Left lung (tissue), 10 donors: Measurements from ENCODE around the gene GNA12. TPM values are rescaled to one million over a fixed set of nuclear protein-coding genes. Genes with fewer than 3 reads are reported as not detected.
"Not testable (repeated sequence)": the region's sequence is repeated elsewhere in the genome, so short reads cannot be mapped to it uniquely, and the experiment has no call there.

Source experiments
- ATAC-seq: fragments of 200-7000 bp; cut with Tn5 transposase; one replicate; pipeline ENCODE4 v1.9.1; 2020; ENCODE audit warnings: moderate library complexity
- DNase-seq, 4 donors: peaks; one replicate each; pipeline ENCODE4 v3.0.0-alpha.2; 2013 to 2020
- H3K27ac ChIP-seq, 2 donors: fragments of 200-600 bp; sonication (generic) in 1 of 2; one replicate each; pipeline versions ENCODE4 v1.5.0 to v1.8.0; 2020 to 2021
- H3K27me3 ChIP-seq, 2 donors: fragments of 200-600 bp; sonication (generic) in 1 of 2; one replicate each; pipeline versions ENCODE4 v1.5.0 to v1.8.0; 2020 to 2021
- H3K36me3 ChIP-seq, 2 donors: fragments of 200-600 bp; sonication (generic) in 1 of 2; one replicate each; pipeline versions ENCODE4 v1.5.0 to v1.8.0; 2020 to 2021
- H3K4me1 ChIP-seq, 2 donors: fragments of 200-600 bp; one replicate each; pipeline ENCODE4 v1.8.0; 2021
- H3K4me3 ChIP-seq, 2 donors: fragments of 200-600 bp; sonication (generic) in 1 of 2; one replicate each; pipeline versions ENCODE4 v1.5.0 to v1.8.0; 2020 to 2021; ENCODE audit warnings: mild to moderate bottlenecking in 1 of 2
- H3K9me3 ChIP-seq, 2 donors: fragments of 200-600 bp; sonication (generic) in 1 of 2; one replicate each; pipeline versions ENCODE4 v1.5.0 to v1.8.0; 2020 to 2021
- intact Hi-C, 2 donors: fragments of 100-400 bp; cut with DNase I; formaldehyde crosslinking; loops; one replicate each; pipeline versions ENCODE4 v1.11.2 to v1.14.2; 2022
- polyA plus RNA-seq, 6 donors: library from polyadenylated mRNA; unstranded; fragments of 120-200 nt; gene quantifications; one replicate each; pipeline ENCODE4 v1.2.1, GENCODE V29; 2013; ENCODE audit not compliant: insufficient read length in 6 of 6
- total RNA-seq, 2 donors: library from RNA; stranded (reverse); fragmentation: NEBNext Ultra II Directional; extraction: Animal tissue kit (Norgen Biotek cat#: 25700); gene quantifications; one replicate each; pipeline ENCODE4 v1.2.1, GENCODE V29; 2021
- TF ChIP-seq, protein P1 (sequence below), 2 donors: fragments of 200-600 bp; sonication (generic) in 1 of 2; IDR thresholded peaks; one replicate each; pipeline versions ENCODE4 v1.5.0 to v1.8.0; 2021; ENCODE audit warnings: antibody characterized with exemption in 2 of 2
- donor health status: DM: no; HTN: yes; CAD: no.
- donor health status: DM: no; HTN: no; CAD: no.

GNA12 gene
- total and polyA plus RNA-seq, 8 donors: 48.7 to 67.5 (median 55.1) TPM

GRCh38 chr7:2856388-2857169, 12.5 kb upstream of the GNA12 start:
- Histone ChIP-seq H3K27me3 (no peaks in the 10 kb centered on the region), H3K4me3 (no peak overlapping the region), H3K4me1 (no peaks in the 10 kb centered on the region), H3K36me3 (no peaks in the 10 kb centered on the region), H3K27ac (no peak overlapping the region), H3K9me3 (no peaks in the 10 kb centered on the region)
- ATAC-seq: no peak
- no peak for DNase-seq
- intact Hi-C loops: no loop called here
- TF ChIP-seq, protein P1, sequence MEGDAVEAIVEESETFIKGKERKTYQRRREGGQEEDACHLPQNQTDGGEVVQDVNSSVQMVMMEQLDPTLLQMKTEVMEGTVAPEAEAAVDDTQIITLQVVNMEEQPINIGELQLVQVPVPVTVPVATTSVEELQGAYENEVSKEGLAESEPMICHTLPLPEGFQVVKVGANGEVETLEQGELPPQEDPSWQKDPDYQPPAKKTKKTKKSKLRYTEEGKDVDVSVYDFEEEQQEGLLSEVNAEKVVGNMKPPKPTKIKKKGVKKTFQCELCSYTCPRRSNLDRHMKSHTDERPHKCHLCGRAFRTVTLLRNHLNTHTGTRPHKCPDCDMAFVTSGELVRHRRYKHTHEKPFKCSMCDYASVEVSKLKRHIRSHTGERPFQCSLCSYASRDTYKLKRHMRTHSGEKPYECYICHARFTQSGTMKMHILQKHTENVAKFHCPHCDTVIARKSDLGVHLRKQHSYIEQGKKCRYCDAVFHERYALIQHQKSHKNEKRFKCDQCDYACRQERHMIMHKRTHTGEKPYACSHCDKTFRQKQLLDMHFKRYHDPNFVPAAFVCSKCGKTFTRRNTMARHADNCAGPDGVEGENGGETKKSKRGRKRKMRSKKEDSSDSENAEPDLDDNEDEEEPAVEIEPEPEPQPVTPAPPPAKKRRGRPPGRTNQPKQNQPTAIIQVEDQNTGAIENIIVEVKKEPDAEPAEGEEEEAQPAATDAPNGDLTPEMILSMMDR (IDR thresholded peaks at IDR 0.05): no peak

- no peak overlapping the region for H3K4me3 ChIP-seq
- TF ChIP-seq, protein P1 (IDR thresholded peaks at IDR 0.05): no peak
- no peaks in the 10 kb centered on the region for H3K9me3 ChIP-seq
- ATAC-seq (no peak), DNase-seq (no peak)
- H3K4me1 ChIP-seq: no peaks in the 10 kb centered on the region
- H3K27ac ChIP-seq: no peak overlapping the region
- no peaks in the 10 kb centered on the region for H3K27me3 ChIP-seq
- H3K36me3 ChIP-seq: no peaks in the 10 kb centered on the region
- intact Hi-C loops: no loop called here
Measured at GRCh38 chr7:2855386-2855785, 11.3 kb upstream of the GNA12 start.

- H3K27me3 ChIP-seq, intact Hi-C loops, H3K4me3 ChIP-seq, H3K27ac ChIP-seq, H3K4me1 ChIP-seq, ATAC-seq, H3K36me3 ChIP-seq, DNase-seq, H3K9me3 ChIP-seq: not testable (repeated sequence)
Measured at GRCh38 chr7:2853552-2853951, 9.4 kb upstream of the GNA12 start.

DNA sequence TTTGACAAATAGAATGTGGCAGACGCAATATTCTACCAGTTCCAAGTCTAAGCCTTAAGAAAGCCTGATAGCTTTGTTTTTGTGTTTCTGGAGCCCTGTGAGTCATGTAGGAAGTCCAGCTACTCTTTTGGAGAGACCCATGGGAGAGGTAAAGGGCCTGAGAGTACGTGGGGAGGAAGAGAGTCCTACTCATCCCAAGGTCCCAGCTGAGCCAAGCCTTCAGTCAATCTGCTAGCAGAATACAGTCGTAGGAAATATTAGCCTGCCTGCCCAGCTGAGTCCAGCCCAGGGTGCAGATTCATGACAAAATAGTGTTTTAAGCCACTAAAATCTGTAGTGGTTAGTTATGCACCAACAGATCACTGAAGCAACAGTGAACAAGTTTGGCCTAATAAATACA, 9.0 kb upstream of the GNA12 start:
- intact Hi-C loops: no loop called here
- no peak for DNase-seq
- no peaks in the 10 kb centered on the region for H3K4me1 ChIP-seq
- ATAC-seq: no peak
- no peaks in the 10 kb centered on the region for H3K27me3 ChIP-seq
- H3K4me3 ChIP-seq: no peak overlapping the region
- TF ChIP-seq, protein P1 (IDR thresholded peaks at IDR 0.05): no peak
- no peaks in the 10 kb centered on the region for H3K36me3 ChIP-seq
- no peaks in the 10 kb centered on the region for H3K9me3 ChIP-seq
- H3K27ac ChIP-seq: no peak overlapping the region

DNA sequence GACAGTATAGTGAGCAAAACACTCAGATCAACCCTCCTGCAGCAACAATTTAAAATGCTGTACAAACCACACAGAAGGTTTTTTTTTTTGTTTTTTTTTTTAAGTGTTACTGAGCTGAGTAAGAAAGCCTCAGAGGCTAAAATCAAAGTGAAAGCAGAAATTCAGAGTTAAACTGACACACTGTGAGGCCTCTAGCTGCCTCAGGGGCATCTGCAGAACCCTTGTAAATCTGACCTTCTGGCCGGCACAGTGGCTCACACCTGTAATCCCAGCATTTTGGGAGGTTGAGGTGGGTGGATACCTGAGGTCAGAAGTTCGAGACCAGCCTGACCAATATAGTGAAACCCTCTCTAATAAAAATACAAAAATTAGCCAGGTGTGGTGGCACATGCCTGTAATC, 7.4 kb upstream of the GNA12 start:
- intact Hi-C loops: no loop called here
- TF ChIP-seq, protein P1 (IDR thresholded peaks at IDR 0.05): no peak
- no peak for DNase-seq
- Histone ChIP-seq H3K27me3 (no peaks in the 10 kb centered on the region), H3K36me3 (no peaks in the 10 kb centered on the region), H3K4me3 (no peak overlapping the region), H3K4me1 (no peaks in the 10 kb centered on the region), H3K9me3 (no peaks in the 10 kb centered on the region), H3K27ac (no peak overlapping the region)
- ATAC-seq: no peak
